ENCODE data around the gene CYCS. TPM values are rescaled to one million over a fixed set of nuclear protein-coding genes. Genes with fewer than 3 reads are reported as not detected.

Gene CYCS
- total and polyA plus RNA-seq, 2 donors (not counting 1 experiment from before 2014, with no cell fraction given) = 46.7 to 51.3 TPM

GRCh38 chr7:25121599-25121998 is 3.5 kb downstream of the CYCS start:
- H3K27me3 Mint-ChIP-seq = no peaks in the 10 kb centered on the region
- ChIA-PET CTCF (interaction anchor here (1.4 kb wide), 1 partner anchor 309 kb away, joined by 4 read pairs; no protein-coding TSS in a partner anchor), POLR2A (no interaction called here)
- H4K20me1 ChIP-seq (ENCODE audit: control insufficient read depth, insufficient read depth, low read length, poor library complexity, severe bottlenecking) = peaks cover 12% of the 10 kb centered on the region
- over 99% methylated on average over 9 of the region's 9 CpGs for WGBS (ENCODE audit: insufficient coverage)
- peaks cover 53% of the 10 kb centered on the region for H3K4me1 Mint-ChIP-seq
- H2AFZ ChIP-seq (ENCODE audit: insufficient read depth, low read depth, low read length, poor library complexity, severe bottlenecking) = no peak overlapping the region
- no peak overlapping the region for H3K27ac ChIP-seq (ENCODE audit: low read length in 2 of 2)
- no peaks in the 10 kb centered on the region for H3K27me3 ChIP-seq (replicated peaks in 1 of 4; ENCODE audit: control extremely low read depth in 1 of 4, control insufficient read depth in 3 of 4, insufficient read depth in 4 of 4, low read length in 3 of 4)
- no peak overlapping the region for H3K27ac Mint-ChIP-seq
- H3K9ac ChIP-seq (ENCODE audit: low read length) = no peak overlapping the region
- H3K4me3 Mint-ChIP-seq = no peak overlapping the region
- TF ChIP-seq, protein P1, sequence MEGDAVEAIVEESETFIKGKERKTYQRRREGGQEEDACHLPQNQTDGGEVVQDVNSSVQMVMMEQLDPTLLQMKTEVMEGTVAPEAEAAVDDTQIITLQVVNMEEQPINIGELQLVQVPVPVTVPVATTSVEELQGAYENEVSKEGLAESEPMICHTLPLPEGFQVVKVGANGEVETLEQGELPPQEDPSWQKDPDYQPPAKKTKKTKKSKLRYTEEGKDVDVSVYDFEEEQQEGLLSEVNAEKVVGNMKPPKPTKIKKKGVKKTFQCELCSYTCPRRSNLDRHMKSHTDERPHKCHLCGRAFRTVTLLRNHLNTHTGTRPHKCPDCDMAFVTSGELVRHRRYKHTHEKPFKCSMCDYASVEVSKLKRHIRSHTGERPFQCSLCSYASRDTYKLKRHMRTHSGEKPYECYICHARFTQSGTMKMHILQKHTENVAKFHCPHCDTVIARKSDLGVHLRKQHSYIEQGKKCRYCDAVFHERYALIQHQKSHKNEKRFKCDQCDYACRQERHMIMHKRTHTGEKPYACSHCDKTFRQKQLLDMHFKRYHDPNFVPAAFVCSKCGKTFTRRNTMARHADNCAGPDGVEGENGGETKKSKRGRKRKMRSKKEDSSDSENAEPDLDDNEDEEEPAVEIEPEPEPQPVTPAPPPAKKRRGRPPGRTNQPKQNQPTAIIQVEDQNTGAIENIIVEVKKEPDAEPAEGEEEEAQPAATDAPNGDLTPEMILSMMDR (IDR thresholded peaks at IDR 0.05) = no peak
- peaks cover 35 to 37% of the 10 kb centered on the region in 2 donors for H3K4me1 ChIP-seq (ENCODE audit: control insufficient read depth in 2 of 2, insufficient read depth in 2 of 2, low read length in 2 of 2)
- no peak for DNase-seq
- ATAC-seq (ENCODE audit: low read depth) = no peak
- H3K4me3 ChIP-seq (ENCODE audit: control extremely low read depth in 1 of 5, extremely low read depth in 1 of 5, insufficient read depth in 1 of 5, low read depth in 2 of 5, low read length in 4 of 5) = no peak overlapping the region
- no peaks in the 10 kb centered on the region for H3K9me3 Mint-ChIP-seq (ENCODE audit: insufficient read depth)
- peaks cover 11% of the 10 kb centered on the region for H3K79me2 ChIP-seq (ENCODE audit: control insufficient read depth, insufficient read depth, low read length)
- intact Hi-C loops (cut with micrococcal nuclease) = loop anchor here (10.0 kb wide), 1 partner anchor 407 kb away; no protein-coding TSS in a partner anchor
- H3K4me2 ChIP-seq (replicated peaks; ENCODE audit: low read depth, low read length, poor library complexity, severe bottlenecking) = no peak overlapping the region
- H3K36me3 ChIP-seq (replicated peaks in 1 of 2; ENCODE audit: control extremely low read depth in 1 of 2, control insufficient read depth in 1 of 2, extremely low read depth in 1 of 2, insufficient read depth in 2 of 2, low read length in 1 of 2) = peaks cover 0 to 35% of the 10 kb centered on the region in 2 experiments
- H3K9me3 ChIP-seq (ENCODE audit: control extremely low read depth in 1 of 3, control insufficient read depth in 2 of 3, insufficient read depth in 1 of 3, low read length in 2 of 3) = no peaks in the 10 kb centered on the region

- Histone ChIP-seq H3K9me3 (ENCODE audit: control extremely low read depth in 1 of 3, control insufficient read depth in 2 of 3, insufficient read depth in 1 of 3, low read length in 2 of 3) (no peaks in the 10 kb centered on the region), H3K4me2 (replicated peaks; ENCODE audit: low read depth, low read length, poor library complexity, severe bottlenecking) (no peak overlapping the region), H3K27me3 (replicated peaks in 1 of 4; ENCODE audit: control extremely low read depth in 1 of 4, control insufficient read depth in 3 of 4, insufficient read depth in 4 of 4, low read length in 3 of 4) (no peaks in the 10 kb centered on the region), H4K20me1 (ENCODE audit: control insufficient read depth, insufficient read depth, low read length, poor library complexity, severe bottlenecking) (peaks cover 12% of the 10 kb centered on the region), H2AFZ (ENCODE audit: insufficient read depth, low read depth, low read length, poor library complexity, severe bottlenecking) (no peak overlapping the region), H3K27ac (ENCODE audit: low read length in 2 of 2) (no peak overlapping the region), H3K4me1 (ENCODE audit: control insufficient read depth in 2 of 2, insufficient read depth in 2 of 2, low read length in 2 of 2) (peaks cover 30 to 31% of the 10 kb centered on the region in 2 donors), H3K9ac (ENCODE audit: low read length) (no peak overlapping the region), H3K4me3 (ENCODE audit: control extremely low read depth in 1 of 5, extremely low read depth in 1 of 5, insufficient read depth in 1 of 5, low read depth in 2 of 5, low read length in 4 of 5) (no peak overlapping the region), H3K79me2 (ENCODE audit: control insufficient read depth, insufficient read depth, low read length) (peaks cover 3% of the 10 kb centered on the region), H3K36me3 (replicated peaks in 1 of 2; ENCODE audit: control extremely low read depth in 1 of 2, control insufficient read depth in 1 of 2, extremely low read depth in 1 of 2, insufficient read depth in 2 of 2, low read length in 1 of 2) (peaks cover 0 to 35% of the 10 kb centered on the region in 2 experiments)
- TF ChIP-seq, protein P1 (IDR thresholded peaks at IDR 0.05) = no peak
- TF ChIP-seq EZH2 (IDR thresholded peaks at IDR 0.05; ENCODE audit: borderline replicate concordance, insufficient read depth, low read depth, low read length, poor library complexity, severe bottlenecking) = no peak
- H3K4me3 Mint-ChIP-seq = no peak overlapping the region
- DNase-seq (no peak), ATAC-seq (ENCODE audit: low read depth) (no peak)
- no peaks in the 10 kb centered on the region for H3K27me3 Mint-ChIP-seq
- H3K27ac Mint-ChIP-seq = no peak overlapping the region
- no peaks in the 10 kb centered on the region for H3K9me3 Mint-ChIP-seq (ENCODE audit: insufficient read depth)
- ChIA-PET CTCF (interaction anchor here (0.7 to 5.6 kb wide), 4 partner anchors 9 to 148 kb away, joined by 3 to 55 read pairs (median 26); no protein-coding TSS in a partner anchor), POLR2A (interaction anchor here (1.3 kb wide), 1 partner anchor 61 kb away, joined by 5 read pairs; a partner anchor contains a TSS)
- H3K4me1 Mint-ChIP-seq = peaks cover 47% of the 10 kb centered on the region
- 100% methylated on average over 5 of the region's 8 CpGs for WGBS (ENCODE audit: insufficient coverage)
- intact Hi-C loops (cut with micrococcal nuclease) = loop anchor here (10.0 kb wide), 1 partner anchor 1524 kb away; the partner anchor contains the start of gene CCDC126
Observed at GRCh38 chr7:25119102-25119501, 6.0 kb downstream of the CYCS start.
